ENCODE results near the gene SLC25A11.
A peak's percentile ranks its signal among the peaks of the same experiment; 100 is the strongest.

The SLC25A11 gene

GRCh38 chr17:4939796-4940554, at the start of gene SLC25A11, which contains the start of gene RNF167:
TSS of gene SLC25A11 (minus strand) at chr17:4940046. CDS start at chr17:4939910, 136 bp downstream.
TSS of gene RNF167 (plus strand) at chr17:4940268. CDS start at chr17:4940910, 642 bp downstream.
- DNase-seq (ENCODE audit: low spot score): peak; percentile 98

- no peak for DNase-seq (ENCODE audit: low spot score)
Measured at GRCh38 chr17:4987767-4988567, 48.1 kb upstream of the SLC25A11 start.

GRCh38 chr17:4986951-4987766, 47.3 kb upstream of the SLC25A11 start, which contains the start of gene CAMTA2:
TSS of gene CAMTA2 (minus strand) at chr17:4987675. CDS start at chr17:4986222, 1,453 bp downstream.
- DNase-seq (ENCODE audit: low spot score): peak; percentile 92

GRCh38 chr17:4986403-4986802, 46.6 kb upstream of the SLC25A11 start:
- DNase-seq (ENCODE audit: low spot score): no peak

- DNase-seq (ENCODE audit: low spot score): no peak
Measured at GRCh38 chr17:4982305-4982704, 42.5 kb upstream of the SLC25A11 start.

GRCh38 chr17:4980644-4981216, 40.9 kb upstream of the SLC25A11 start:
- no peak for DNase-seq (ENCODE audit: low spot score)

- DNase-seq (ENCODE audit: low spot score): no peak
Measured at GRCh38 chr17:4978726-4979125, 38.9 kb upstream of the SLC25A11 start.

- no peak for DNase-seq (ENCODE audit: low spot score)
Measured at GRCh38 chr17:4974115-4974670, 34.3 kb upstream of the SLC25A11 start.

GRCh38 chr17:4973256-4974114, 33.6 kb upstream of the SLC25A11 start:
- DNase-seq (ENCODE audit: low spot score): no peak

GRCh38 chr17:4972752-4973151, 32.9 kb upstream of the SLC25A11 start:
- no peak for DNase-seq (ENCODE audit: low spot score)

- no peak for DNase-seq (ENCODE audit: low spot score)
Measured at GRCh38 chr17:4972322-4972721, 32.5 kb upstream of the SLC25A11 start.

GRCh38 chr17:4971826-4972225, 32.0 kb upstream of the SLC25A11 start:
- DNase-seq (ENCODE audit: low spot score): no peak

- DNase-seq (ENCODE audit: low spot score): no peak
Measured at GRCh38 chr17:4970273-4970672, 30.4 kb upstream of the SLC25A11 start.

GRCh38 chr17:4969551-4970173, 29.8 kb upstream of the SLC25A11 start:
- no peak for DNase-seq (ENCODE audit: low spot score)

- no peak for DNase-seq (ENCODE audit: low spot score)
Measured at GRCh38 chr17:4969047-4969550, 29.3 kb upstream of the SLC25A11 start.

GRCh38 chr17:4968486-4969046, 28.7 kb upstream of the SLC25A11 start:
- DNase-seq (ENCODE audit: low spot score): peak; percentile 74

- peak; percentile 99 for DNase-seq (ENCODE audit: low spot score)
Measured at GRCh38 chr17:4967539-4968485, 28.0 kb upstream of the SLC25A11 start, which contains the start of gene SPAG7. TSS of gene SPAG7 (minus strand) at chr17:4967817. CDS start at chr17:4967804, 13 bp downstream.

Data from ecto neural progenitor cell (in vitro differentiated cells).